Measurements from ENCODE around the gene IL1RAP. TPM values are rescaled to one million over a fixed set of nuclear protein-coding genes. Genes with fewer than 3 reads are reported as not detected.
A peak's percentile ranks its signal among the peaks of the same experiment; 100 is the strongest.
"Not testable (repeated sequence)": the region's sequence is repeated elsewhere in the genome, so short reads cannot be mapped to it uniquely, and the experiment has no call there.

Gene IL1RAP
- total RNA-seq, 1 donor from 2014 or later = 12.3 TPM

GRCh38 chr3:190666821-190667220 lies 152.9 kb downstream of the IL1RAP start:
- DNase-seq = peak; percentile 69

GRCh38 chr3:190671658-190672057 lies 157.8 kb downstream of the IL1RAP start:
- no peak for DNase-seq

DNA sequence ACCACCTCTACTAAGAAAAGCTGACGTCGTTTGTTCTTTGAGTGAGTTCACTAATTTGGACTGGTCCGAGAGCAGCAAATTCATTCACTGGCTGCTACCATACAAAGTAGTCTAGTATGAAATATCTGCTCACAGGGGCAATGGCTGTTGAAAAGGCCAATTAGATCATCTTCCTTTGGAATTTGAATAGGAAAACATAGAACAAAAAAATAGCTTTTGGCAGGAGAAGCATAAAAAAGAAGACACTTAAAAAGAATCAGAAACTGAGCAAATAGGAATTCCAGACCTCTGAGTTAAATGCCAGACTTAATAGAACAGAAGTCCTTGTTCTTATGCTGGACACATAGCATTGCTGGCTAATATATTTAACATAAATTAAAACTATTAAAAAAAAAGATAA lies 159.3 kb downstream of the IL1RAP start:
- DNase-seq = no peak

GRCh38 chr3:190676481-190676880 lies 162.6 kb downstream of the IL1RAP start:
- no peak for DNase-seq

GRCh38 chr3:190677001-190677400 lies 163.1 kb downstream of the IL1RAP start:
- no peak for DNase-seq

DNA sequence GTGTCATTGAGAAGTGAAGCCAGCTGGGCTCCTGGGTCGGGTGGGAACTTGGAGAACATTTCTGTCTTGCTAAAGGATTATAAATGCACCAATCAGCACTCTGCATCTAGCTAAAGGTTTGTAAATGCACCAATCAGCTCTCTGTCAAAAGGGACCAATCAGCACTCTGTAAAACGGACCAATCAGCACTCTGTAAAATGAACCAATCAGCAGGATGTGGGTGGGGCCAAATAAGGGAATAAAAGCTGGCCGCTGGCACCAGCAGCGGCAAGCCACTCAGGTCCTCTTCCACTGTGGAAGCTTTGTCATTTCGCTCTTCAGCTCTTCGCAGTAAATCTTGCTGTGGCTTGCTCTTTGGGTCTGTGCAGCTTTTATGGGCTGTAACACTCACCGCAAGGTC lies 164.0 kb downstream of the IL1RAP start:
- not testable (repeated sequence) for DNase-seq

DNA sequence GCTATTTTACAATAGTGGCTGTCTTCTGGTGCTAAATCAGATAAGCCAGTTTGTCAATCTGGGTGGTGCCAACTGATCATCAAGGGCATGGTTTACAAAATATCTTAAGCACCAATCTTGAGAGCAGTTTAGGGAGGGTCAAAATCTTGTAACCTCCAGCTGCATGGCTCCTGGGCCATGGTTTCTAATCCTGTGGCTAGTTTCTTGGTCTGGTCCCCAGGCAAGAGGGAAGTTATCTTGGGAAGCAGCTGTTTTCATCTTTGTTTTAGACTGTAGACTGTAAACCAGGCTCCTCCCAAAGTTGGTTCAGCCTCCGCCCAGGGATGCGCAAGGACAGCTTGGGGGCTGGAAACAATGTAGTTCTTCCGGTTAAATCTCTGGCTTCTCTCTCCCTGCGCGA lies 166.8 kb downstream of the IL1RAP start:
- no peak for DNase-seq

DNA sequence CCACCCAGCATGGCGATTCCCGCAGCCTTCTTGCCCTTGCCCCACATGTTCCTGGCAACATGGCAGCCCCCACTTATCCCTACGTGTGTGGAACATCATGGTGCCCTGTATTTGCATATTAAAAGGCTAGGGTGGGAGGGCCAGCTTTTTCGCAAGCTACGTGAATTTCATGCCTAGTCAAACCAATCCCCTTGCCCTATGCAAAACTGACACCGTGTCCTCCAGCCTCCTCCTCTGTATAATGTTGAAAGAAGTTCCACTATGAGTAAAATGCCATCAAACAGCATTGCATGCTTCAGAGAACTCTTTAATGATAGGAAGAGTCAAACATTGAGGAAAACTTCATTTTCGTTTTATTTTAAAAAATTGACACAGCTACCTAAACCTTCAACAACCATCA lies 170.9 kb downstream of the IL1RAP start:
- no peak for DNase-seq

GRCh38 chr3:190686011-190686410 lies 172.1 kb downstream of the IL1RAP start:
- DNase-seq = no peak

DNA sequence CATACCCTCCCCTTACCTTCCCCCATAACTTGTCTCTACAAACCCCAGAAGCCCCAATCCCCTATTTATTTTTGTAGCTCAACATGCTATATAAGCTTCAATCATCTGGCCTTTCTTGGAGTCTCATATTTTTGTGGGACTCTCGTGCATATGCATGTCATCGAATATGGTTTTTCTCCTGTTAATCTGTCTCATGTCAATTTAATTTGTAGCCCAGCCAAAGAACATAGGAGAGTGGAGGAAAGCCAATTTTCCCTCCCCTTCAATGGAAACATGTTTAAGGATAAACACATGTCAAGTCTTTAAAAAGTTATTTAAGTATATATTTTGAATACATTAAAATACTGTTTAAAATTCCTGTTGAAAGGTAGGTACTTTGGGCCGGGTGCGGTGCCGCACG lies 176.4 kb downstream of the IL1RAP start:
- DNase-seq = peak; percentile 53

- DNase-seq = no peak
Measured at GRCh38 chr3:190692256-190692655, 178.4 kb downstream of the IL1RAP start.

DNA sequence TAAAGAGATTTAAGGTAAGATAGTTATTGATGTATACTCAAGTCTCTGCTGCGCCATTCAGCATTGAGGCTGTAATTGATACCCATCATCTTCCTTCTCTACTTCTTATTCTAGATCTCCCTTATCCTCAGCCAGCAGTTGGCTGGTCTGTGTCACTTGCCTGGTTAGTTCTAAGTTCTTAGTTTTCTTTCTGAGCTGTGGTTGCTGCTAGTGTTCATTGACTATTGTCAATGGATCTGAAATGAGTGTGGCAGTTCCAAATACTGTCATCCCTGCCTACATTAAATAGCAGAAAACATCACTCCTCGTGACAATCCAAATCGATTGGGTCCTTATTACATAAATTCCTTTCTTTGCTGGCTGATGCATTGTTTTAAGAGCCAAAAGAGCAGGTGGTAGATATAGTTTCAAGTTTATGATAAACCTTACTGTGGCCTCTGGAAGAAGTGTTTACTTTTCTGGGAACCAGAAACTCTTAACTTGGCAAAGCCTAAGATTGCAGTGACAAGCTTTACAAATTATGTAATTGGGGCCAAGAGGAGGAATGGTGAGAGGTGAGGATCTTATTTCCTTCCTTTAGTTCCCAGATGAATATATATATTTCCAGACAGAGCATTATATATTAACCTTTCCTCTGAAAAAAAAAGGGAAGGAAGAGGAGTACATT lies 180.6 kb downstream of the IL1RAP start:
- DNase-seq = peak; percentile 50

DNA sequence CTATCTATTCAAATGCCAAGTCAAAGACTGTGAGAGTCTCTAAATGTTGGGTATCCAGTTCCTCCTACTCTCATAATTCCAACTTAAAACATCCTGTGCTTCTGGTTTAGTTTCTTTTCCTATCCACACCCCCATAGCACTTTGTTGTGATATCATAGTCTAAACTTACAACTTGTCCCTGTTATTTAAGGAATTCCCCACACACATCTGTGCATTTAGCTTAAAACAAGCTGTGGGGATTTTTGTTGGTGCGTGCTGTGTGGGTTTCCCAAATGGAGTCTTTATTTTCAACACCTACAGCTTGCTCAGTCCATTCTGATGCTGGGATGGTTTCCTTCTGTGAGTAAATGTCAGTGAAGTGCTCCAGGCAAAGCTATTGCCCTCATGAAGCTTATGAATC lies 181.3 kb downstream of the IL1RAP start:
- no peak for DNase-seq

DNA sequence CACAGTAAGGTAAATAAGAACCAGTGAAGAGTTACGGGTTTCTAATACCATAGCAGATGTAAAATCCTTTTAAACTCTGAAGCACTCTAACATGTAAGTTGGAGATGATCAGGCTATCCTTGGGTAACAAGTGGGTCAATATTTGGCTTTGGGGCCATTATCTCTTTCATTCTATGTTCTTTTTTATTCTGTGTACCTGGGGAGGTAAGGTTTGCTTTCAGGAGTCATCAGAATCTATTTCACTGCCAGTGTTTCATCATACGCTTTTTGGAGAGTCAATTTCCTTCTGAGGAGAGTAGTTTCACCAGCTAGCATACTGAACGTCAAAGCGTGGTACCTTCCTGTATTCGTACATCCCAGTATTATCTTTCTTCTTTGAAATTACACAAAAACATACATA lies 182.1 kb downstream of the IL1RAP start:
- no peak for DNase-seq

- DNase-seq = peak; percentile 62
Measured at GRCh38 chr3:190696777-190697501, 183.1 kb downstream of the IL1RAP start.

DNA sequence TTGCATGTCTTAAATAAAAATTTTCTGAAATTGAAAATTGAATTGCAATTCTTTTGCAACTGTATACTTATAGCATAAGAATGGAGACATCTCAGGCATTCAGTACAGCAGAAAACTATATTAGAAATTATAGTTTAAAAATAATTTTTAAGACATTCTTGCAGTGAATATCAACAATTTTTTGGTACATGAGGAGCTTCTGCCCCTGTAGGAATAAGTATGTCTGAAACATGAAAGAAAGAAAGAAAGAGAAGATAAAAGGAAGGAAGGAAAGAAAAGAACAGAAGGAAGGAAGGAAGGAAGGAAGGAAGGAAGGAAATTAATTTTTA lies 183.6 kb downstream of the IL1RAP start:
- DNase-seq = no peak

DNA sequence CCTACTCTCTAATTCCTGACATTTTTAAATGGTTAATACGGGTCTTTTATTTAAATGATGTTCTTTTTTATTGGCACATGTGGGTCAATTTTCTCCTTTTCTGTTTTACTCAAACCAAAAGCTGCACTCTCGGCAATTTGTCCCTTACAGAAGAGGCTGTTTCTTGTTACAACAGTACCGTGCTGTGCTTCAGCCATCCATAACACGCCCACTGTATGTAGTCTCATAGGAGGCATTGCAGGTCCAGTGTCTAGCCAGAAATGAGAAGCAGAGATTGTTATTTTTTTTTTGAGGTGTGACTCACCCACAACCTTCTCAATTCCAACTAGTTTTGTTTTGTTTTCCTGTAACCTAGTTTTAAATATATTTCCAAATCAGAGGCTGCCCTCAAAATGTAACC lies 184.0 kb downstream of the IL1RAP start:
- DNase-seq = peak; percentile 33

GRCh38 chr3:190699776-190700175 lies 185.9 kb downstream of the IL1RAP start:
- no peak for DNase-seq

GRCh38 chr3:190701096-190701532 lies 187.2 kb downstream of the IL1RAP start:
- peak; percentile 52 for DNase-seq

GRCh38 chr3:190706582-190706981 lies 192.7 kb downstream of the IL1RAP start:
- DNase-seq = no peak

Data from tongue (tissue), 2 donors.